CD4-positive, alpha-beta T cell treated with Interleukin-6 for 4 hours (primary cell): ENCODE measurements around the gene NUDT8.
"Not testable (repeated sequence)": the region's sequence is repeated elsewhere in the genome, so short reads cannot be mapped to it uniquely, and the experiment has no call there.

Experiments
- DNase-seq: peaks from one replicate; pipeline ENCODE4 v3.0.0-alpha.2; 2020; ENCODE audit warnings: mixed read lengths

NUDT8 gene

DNA sequence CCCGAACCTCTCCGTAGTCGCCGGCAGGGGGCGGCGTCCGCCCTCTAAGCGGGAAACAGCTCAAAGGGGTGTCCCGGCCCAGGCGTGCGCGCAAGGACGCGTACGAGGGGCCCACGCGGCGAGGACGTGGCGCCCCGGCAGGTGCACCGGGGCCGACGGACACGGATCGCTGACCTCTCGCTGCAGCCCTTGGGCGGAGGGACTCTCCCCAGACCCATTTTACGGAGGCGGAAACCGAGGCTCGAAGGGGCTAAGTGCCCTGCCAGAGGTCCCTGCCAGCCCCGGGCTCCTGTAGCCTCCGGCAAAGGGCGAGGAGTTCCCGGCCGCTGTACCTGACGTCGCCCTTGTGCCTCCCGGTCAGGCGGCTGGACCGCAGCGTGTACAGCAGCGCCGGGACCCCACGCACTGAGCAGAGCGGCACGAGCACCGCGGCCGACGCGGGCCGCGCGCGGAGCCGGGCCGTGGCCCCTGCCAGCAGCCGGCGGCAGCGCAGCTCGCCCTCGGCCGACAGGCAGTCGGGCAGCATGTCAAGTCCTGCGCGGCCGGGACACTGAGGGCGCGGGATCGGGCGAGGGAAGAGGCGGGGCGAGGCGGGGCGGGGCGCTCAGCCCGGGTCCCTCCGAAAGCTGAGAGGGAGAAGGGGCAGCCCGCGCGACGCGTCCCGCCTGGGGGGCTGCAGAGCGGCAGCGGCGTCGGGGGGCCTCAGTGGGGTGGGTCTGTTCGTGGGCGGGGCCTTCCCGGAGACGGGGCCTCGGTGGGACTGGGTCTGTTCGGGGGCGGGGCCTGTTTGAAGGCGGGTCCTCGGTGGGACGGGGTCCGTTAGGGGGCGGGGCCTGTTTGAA, at the start of gene NUDT8:
Gene NUDT8 (minus strand): TSS at position 552 of the 842 bp plus-strand sequence. CDS start 26 bp downstream, at position 526.
- DNase-seq = peak; percentile 91

GRCh38 chr11:67675058-67675747, 45.5 kb upstream of the NUDT8 start:
- DNase-seq = no peak

DNA sequence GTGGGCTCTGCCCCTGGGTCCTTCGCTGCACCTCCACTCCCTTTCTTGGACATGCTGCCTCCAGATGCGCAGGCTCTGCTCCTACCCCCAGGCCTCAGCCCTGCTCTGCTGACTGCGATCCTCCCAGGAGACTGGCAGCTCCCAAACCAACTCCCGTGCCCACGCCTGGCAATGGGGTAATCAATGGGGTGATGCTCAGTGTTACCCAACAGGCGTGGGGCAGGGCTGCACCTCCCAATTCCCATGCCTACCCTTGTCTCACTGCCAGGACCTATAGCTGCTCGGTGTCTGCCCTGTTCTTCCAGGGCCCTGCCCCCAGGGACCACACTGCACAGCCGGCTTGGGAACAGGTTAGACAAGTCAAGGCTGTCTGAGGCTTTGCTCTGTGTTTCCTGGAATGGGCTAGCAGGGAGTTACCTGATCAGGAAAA, 44.7 kb upstream of the NUDT8 start, which contains the start of gene ALDH3B2:
Gene ALDH3B2 (minus strand): TSS at position 182 of the 430 bp plus-strand sequence. CDS start 7,688 bp downstream, outside the sequence.
- no peak for DNase-seq

GRCh38 chr11:67673902-67674301, 44.2 kb upstream of the NUDT8 start:
- DNase-seq = no peak

GRCh38 chr11:67673358-67673757, 43.6 kb upstream of the NUDT8 start:
- DNase-seq = no peak

DNA sequence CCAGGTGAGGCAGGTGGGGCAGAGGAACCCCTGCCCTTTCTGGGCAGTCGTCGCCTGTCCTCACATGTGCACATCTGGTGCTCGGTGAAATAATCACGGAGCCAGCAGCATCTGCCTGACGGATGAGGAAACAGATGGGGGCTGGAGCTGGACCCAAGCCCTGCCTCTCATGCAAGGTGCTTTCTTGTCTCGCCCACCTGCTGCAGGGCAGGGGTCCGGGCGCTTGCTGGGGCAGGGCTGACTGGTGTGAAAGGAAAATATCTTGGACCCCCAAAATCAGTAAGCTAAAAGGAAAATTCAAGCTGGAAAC, 41.4 kb upstream of the NUDT8 start:
- DNase-seq = no peak

DNA sequence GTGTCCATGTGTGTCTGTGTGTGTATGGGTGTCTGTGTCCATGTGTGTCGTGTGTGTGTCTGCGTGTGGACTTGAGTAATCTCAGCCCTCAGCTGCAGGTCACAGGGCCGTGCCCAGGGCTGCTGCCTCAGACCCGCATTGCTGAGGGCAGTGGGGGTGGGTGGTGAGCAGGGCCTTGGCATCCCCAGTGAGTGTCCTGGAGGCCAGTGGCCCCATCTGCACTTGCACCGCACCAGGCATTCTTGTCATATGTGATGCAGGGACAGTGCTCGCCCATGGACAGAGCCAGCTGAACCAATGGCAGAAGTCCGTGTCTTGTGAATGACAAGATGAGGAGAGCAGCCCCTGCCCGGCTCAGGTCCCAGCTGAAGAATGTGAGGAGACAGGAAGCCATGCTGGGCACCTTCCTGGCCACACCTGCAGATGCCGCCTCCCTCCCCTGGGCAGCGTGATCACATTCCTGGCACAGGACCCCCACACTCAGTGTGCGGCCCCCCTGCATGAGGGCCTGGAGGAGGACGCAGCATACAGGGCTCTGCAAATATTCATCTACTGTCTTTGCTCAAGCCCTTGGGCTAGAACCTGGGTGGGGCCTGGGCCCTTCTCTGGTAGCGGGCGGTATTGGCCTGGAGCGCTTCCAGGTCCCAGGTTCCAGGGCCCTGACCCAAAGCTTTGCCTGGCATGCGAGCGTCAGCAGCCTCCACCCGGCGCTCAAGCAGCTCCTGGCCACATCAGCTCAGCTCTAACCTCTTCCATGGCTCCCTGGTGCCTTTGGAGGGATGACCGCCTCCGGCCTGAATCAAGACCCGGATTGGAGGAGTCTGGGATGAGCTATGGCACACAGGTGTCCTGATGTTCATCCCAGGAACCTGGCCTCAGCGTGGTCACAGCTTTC, 40.8 kb upstream of the NUDT8 start:
- no peak for DNase-seq

DNA sequence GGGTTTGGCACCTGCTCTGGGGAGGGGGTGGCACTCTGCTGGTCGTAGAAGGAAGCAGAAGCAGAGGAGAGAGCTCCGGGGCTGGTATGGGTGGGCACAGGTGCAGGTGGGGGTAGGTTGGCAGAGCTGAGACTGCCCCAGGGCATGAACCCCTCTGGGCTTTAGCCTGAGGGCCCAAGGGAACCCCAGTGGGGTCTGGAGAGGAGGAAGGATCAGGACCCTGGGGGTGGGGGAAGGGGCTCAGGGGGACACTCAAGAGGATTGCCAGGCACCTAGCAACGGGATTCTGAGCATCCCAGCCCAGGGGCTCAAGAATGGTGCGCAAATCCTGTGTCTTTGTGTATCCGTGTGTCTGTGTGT, 38.4 kb upstream of the NUDT8 start:
- DNase-seq = no peak

DNA sequence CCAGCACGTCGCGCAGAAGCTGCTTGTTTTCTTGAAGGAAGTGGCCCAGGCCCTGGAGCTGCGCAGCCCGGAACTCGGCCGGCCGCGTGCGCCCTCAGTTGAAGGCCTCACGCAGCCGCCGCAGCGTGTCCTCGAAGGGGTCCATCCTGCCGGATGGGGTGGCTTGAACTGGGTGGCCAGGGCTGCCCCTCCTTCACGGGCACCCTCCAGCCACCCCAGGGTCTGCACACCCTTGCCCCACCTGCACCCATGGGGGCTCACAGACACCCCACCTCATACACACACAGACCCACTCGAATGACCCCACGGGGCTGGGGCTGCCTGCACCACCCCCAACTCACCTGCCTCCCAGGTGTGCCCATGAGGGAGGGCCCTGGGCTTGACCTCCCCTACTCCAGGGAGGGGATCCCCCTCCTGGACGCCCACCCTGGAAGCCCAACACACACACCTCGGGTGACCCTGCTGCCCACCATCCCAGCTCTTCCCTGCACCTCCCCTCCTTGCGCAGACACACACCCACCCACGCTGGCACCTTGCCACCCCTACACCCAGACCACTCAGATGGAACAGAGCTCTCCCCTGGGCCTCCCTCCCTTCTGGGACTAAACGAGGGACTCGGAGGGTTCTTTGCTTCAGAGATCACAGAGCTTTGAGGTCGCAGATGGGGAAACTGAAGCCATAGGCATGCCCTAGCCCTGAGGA, 37.9 kb upstream of the NUDT8 start:
- no peak for DNase-seq

DNA sequence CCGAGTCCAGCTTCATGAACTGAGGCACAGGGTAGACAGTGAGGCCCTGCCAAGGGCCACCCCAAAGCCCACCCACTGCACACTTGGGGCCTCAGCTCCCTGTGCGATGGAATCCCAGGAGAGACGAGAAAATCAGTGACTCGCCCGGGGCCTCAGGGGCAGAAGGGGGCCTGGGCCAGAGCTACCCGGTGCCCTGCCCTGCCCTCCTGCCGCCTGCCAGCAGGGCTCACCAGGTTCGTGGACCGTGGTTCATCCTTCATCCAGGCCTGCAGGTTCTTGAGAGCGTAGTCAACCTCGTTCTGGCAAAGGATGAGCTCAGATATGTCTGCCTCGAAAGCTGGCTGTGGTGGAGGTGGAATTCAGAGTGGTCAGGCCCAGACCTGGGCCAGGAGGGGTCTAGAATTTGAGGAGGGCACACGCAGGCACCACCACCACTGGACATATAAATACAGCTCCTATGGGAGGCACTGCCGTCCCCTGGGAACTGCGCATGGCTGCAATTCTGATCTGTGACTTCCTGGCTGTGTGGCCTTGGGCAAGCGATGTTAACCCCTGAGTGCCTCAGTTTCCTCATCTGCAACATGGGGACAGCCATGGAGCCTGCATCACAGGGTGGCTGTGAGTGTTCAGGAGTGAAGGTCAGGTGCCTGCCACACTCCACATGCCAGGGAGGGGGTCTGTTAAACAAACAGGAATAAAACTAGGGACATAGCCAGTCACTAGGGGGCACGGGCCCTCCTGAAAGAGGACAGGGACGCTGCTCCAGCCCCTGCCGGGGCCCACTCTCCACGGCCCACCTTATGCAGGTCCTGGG, 37.1 kb upstream of the NUDT8 start:
- DNase-seq = no peak

DNA sequence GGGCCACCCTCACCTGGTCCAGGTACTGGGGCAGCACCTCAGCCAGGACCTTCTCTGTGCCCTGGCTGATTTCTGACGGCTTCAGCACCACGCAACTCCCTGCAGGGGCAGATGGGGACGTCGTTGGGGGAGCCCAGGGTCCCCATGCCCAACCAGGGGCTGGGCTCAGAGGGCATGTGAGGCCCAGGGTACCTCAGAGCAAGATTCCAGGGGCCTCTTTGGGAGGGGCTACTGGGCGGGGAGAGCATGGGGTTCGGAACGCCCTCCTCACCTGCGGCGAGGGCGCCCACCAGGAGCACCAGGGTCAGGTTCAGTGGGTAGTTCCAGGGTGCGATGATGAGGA, 36.5 kb upstream of the NUDT8 start:
- DNase-seq = no peak

GRCh38 chr11:67665541-67666302, 36.0 kb upstream of the NUDT8 start:
- no peak for DNase-seq

- DNase-seq = no peak
These were observed 35.2 kb upstream of the NUDT8 start for GRCh38 chr11:67664696-67665540.

DNA sequence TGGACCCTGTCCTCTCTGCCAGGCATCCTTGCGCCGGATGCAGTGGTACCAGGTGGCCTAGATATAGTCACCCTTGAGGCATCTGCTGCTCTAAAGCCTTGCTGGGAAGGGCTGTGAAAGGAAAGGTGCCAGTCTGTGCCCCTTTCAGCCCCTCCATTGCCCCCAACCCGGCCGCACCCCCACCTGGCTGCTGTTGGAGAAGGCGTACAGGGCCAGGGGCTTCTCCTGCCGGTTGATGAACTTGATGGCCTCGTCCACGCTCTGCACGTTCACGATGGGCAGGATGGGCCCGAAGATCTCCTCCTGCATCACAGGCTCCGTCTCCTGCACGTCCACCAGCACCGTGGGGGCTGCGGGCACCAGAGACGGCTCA, 34.5 kb upstream of the NUDT8 start:
- DNase-seq = no peak

DNA sequence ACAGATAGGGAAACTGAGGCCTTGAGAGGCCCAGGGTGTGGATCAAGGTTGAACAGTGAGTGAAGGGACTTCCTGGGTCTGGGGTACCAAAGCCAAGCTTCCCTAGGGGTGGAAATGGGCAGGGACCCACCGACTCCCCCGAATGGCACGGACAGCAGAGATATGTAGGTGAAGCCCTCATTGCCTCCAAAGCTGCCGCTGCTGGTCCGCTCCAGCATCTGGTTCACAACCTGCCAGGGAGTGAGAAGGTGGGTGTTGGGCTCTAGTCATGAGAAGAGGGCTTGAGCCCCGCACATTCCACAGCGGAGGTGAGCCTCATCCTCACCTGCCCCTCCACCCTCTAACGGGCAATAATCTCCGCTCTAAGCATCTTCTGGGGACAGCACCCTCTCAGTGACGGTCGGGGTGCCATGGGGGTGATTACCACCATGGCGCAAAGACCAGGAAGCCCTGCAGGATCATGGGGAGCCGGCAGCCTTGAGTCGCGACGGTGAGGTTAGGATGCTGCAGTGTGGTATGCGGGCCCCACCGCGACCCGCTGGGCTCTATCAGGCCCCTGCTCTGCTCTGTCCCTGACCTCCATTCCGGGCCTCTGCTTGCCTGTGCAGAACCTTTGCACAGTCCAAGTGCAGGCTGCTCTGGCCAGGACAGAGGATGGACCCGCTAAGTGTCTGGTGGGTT, 33.9 kb upstream of the NUDT8 start:
- no peak for DNase-seq

DNA sequence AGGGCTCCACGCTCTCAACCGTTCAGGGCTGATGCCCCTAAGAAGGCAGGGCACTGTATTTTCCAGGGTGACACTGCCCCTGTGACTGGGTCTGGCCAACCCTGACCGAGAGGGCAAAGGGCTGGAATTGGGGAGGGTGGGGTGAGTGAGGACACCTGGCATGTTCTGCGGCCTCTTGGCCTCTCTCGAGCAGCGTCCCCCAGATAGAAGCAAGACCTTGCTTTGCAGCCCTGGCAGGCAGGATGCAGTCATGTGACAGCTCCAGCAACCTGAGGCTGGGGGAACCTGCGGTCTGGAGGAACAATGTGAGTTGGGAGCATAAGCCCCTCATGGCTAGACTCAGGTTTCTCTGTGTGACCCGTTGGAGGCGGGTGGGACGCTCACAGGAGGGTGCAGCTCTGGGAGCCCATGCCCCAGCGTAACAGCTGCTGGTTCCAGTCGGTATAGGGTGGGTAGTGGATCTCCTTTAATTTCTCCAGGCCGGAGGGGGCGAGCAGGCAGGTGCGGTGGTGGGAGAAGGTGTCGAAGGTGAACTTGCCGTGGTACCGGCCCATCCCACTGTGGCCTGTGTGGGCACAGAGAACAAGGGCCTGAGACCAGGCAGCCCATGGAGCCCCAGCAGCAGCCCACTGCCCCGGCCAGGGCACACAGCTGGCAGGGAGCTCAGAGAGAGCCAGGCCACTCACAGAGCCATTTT, 33.2 kb upstream of the NUDT8 start:
- no peak for DNase-seq

- DNase-seq = no peak
These were observed 32.6 kb upstream of the NUDT8 start for GRCh38 chr11:67662142-67662834.

DNA sequence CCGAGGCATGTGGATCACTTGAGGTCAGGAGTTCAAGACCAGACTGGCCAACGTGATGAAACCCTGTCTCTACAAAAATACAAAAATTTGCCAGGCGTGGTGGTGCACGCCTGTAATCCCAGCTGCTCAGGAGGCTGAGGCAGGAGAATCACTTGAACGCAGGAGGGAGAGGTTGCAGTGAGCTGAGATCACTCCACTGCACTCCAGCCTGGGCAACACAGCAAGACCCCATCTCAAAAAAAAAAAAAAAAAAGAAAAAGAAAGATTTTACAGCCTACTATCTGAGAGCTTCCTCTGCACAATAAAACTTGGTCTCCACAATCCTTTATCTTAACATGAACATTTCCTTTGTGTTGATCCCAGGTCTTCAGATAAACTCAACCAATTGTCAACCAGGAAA, 31.0 kb upstream of the NUDT8 start:
- not testable (repeated sequence) for DNase-seq
